Loucy (cell line): ENCODE data around the gene CAPN7.

Experiments
- H2AFZ ChIP-seq: fragments of 200-600 bp; sonication (generic); 2 replicates; pipeline ENCODE4 v1.6.0; 2016; ENCODE audit warnings: antibody characterized with exemption, mild to moderate bottlenecking, low read length, moderate library complexity
- H3F3A ChIP-seq: fragments of 200-600 bp; 2 replicates; pipeline ENCODE4 v1.6.0; 2016; ENCODE audit warnings: antibody characterized with exemption, low read depth, mild to moderate bottlenecking
- H3K27me3 ChIP-seq: fragments of 200-600 bp; sonication (generic); 2 replicates; pipeline ENCODE4 v1.6.1; 2014; ENCODE audit warnings: low read length, mild to moderate bottlenecking; ENCODE audit not compliant: insufficient read depth, poor library complexity, severe bottlenecking
- H3K36me3 ChIP-seq: fragments of 200-600 bp; sonication (generic); 2 replicates; pipeline ENCODE4 v1.6.1; 2016; ENCODE audit warnings: low read length; ENCODE audit not compliant: insufficient read depth
- H3K4me1 ChIP-seq: fragments of 200-600 bp; sonication (generic); 2 replicates; pipeline ENCODE4 v1.5.1; 2014; ENCODE audit warnings: low read length, mild to moderate bottlenecking; ENCODE audit not compliant: insufficient read depth, poor library complexity, severe bottlenecking
- H3K4me2 ChIP-seq: fragments of 200-600 bp; sonication (generic); 2 replicates; pipeline ENCODE4 v1.6.0; 2014; ENCODE audit warnings: antibody characterized with exemption, low read length, low read depth, mild to moderate bottlenecking; ENCODE audit not compliant: poor library complexity, severe bottlenecking
- H3K4me3 ChIP-seq: fragments of 200-600 bp; sonication (generic); 2 replicates; pipeline ENCODE4 v1.5.1; 2014; ENCODE audit warnings: low read length, mild to moderate bottlenecking, mixed read lengths; ENCODE audit not compliant: poor library complexity, severe bottlenecking
- H3K79me2 ChIP-seq: fragments of 200-600 bp; sonication (generic); 2 replicates; pipeline ENCODE4 v1.6.1; 2014; ENCODE audit warnings: low read length; ENCODE audit not compliant: insufficient read depth
- H3K9ac ChIP-seq: fragments of 200-600 bp; sonication (generic); 2 replicates; pipeline ENCODE4 v1.6.0; 2014; ENCODE audit warnings: mild to moderate bottlenecking, low read depth, low read length, moderate library complexity; ENCODE audit not compliant: poor library complexity, severe bottlenecking
- H3K9me2 ChIP-seq: fragments of 200-600 bp; sonication (generic); replicated peaks from 2 replicates; pipeline ENCODE4 v1.6.1; 2016; ENCODE audit warnings: low read depth, low read length, mixed read lengths
- H3K9me3 ChIP-seq: fragments of 200-600 bp; sonication (generic); 2 replicates; pipeline ENCODE4 v1.6.1; 2014; ENCODE audit warnings: mild to moderate bottlenecking, antibody characterized with exemption, low read length, low read depth; ENCODE audit not compliant: insufficient read depth
- H4K20me1 ChIP-seq: fragments of 200-600 bp; sonication (generic); 2 replicates; pipeline ENCODE4 v1.6.0; 2014; ENCODE audit warnings: antibody characterized with exemption, low read length, mild to moderate bottlenecking; ENCODE audit not compliant: insufficient read depth, poor library complexity, severe bottlenecking
- CTCF ChIP-seq: fragments of 200-600 bp; sonication (generic); conservative IDR thresholded peaks from 2 replicates; pipeline ENCODE4 v1.5.1; 2014; ENCODE audit warnings: mild to moderate bottlenecking, antibody characterized with exemption, low read length
- EZH2phosphoT487 ChIP-seq: fragments of 200-600 bp; IDR thresholded peaks from 2 replicates; pipeline ENCODE4 v1.6.1; 2018; ENCODE audit warnings: antibody characterized with exemption, mild to moderate bottlenecking, moderate library complexity, borderline replicate concordance

CAPN7 gene

DNA sequence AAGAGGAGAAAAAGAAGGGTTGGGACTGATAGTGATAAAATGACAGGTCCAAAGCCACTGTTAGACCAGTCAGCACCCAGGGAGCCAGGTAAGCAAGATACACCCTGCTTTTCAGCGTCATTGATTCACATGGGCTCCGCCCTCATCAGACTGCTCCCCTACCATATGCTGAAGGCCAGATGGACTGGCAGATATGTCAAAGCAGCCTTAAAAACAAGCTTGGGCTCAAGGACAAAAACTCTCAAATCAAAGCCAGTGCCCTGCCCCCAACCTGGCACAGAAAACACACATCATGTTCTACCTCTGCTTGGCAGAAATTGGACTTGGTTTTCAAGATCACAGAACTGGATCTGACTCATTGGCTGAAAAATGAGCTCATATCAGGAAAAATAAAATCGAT lies 93.0 kb downstream of the CAPN7 start:
- Histone ChIP-seq H3K4me3 (no peak overlapping the region), H3K9me3 (no peaks in the 10 kb centered on the region), H3K4me2 (no peak overlapping the region), H3K27me3 (no peaks in the 10 kb centered on the region), H3K36me3 (peaks cover 26% of the 10 kb centered on the region; the same call in 1 of the 2 replicates), H4K20me1 (no peaks in the 10 kb centered on the region), H3K4me1 (peaks cover 60% of the 10 kb centered on the region), H3K9ac (no peak overlapping the region), H3F3A (0 out of 2 replicates have a peak, but pooled peaks cover 3% of the 10 kb centered on the region), H3K79me2 (peaks cover 34% of the 10 kb centered on the region; the same call in 1 of the 2 replicates), H3K9me2 (no peaks in the 10 kb centered on the region), H2AFZ (no peak overlapping the region)
- TF ChIP-seq CTCF (no peak), EZH2phosphoT487 (no peak)

DNA sequence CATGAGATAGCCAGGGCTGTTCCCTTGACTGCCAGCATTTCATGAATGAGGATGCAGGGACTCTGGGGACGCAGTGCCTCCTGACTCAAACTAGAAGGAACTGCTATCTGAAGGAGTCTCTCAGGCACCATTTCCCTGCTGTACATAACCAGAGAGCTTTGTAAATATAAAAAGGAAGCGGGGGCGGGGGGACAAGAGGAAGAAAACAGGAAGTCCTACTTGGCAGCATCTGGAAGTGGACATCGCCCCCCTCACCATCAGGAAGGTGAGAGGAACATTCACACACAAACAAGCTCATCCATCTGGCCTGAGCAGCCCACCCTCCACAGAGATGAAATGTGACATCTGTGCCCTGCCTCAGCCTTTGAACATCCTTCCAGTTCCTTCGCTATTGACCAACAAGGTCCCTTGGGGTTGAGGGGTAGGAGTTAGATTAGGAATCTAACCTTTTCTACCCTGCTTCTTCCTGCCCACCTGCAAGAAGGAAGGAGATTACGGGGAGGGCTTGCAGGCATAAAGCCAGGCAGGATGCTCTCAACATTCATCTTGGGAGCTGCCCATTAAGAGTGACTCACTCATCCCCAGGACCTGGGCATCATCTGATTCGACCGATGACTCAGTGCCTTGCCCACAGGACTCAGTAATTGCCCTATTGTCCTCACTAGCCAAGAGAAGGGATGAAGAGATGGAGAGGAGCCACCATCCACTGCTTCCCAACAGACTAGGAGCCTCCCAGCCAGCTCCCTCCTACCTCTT lies 94.5 kb downstream of the CAPN7 start:
- H3F3A ChIP-seq = no peaks in the 10 kb centered on the region
- no peak overlapping the region for H3K9ac ChIP-seq
- H3K9me3 ChIP-seq = no peaks in the 10 kb centered on the region
- H3K4me2 ChIP-seq = peak overlapping the region; percentile 15
- peaks cover 60% of the 10 kb centered on the region for H3K4me1 ChIP-seq
- TF ChIP-seq EZH2phosphoT487 (no peak), CTCF (no peak)
- H4K20me1 ChIP-seq = no peaks in the 10 kb centered on the region
- H2AFZ ChIP-seq = no peak overlapping the region
- H3K4me3 ChIP-seq = no peak overlapping the region
- H3K9me2 ChIP-seq = no peaks in the 10 kb centered on the region
- peaks cover 27% of the 10 kb centered on the region; the same call in 1 of the 2 replicates for H3K36me3 ChIP-seq
- H3K79me2 ChIP-seq = peaks cover 38% of the 10 kb centered on the region
- no peaks in the 10 kb centered on the region for H3K27me3 ChIP-seq

DNA sequence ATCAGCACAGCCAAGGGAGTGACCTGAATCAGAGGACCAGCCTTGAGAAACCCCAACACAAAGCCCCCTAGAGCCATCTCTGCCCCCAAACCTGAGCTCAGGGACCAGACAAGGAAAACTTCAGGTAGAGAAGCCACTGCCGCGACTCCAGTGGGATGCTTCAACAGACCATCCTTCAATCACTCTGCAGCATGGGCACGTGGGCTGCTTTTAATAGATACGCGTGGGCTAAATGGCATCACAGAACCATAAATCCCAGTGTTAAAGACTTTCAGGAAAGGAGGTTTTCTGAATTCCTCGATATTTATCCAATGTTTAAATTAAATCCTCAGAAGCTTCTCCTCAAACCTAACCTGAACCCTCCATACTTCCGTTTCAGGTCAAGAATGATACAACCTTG lies 95.7 kb downstream of the CAPN7 start:
- no peak for TF ChIP-seq EZH2phosphoT487
- TF ChIP-seq CTCF = no peak
- no peaks in the 10 kb centered on the region for H3K9me3 ChIP-seq

More for the DNA sequence above, 95.7 kb downstream of the CAPN7 start:
- H3F3A ChIP-seq = no peaks in the 10 kb centered on the region
- peaks cover 35% of the 10 kb centered on the region for H3K79me2 ChIP-seq
- H3K9ac ChIP-seq = no peak overlapping the region
- peaks cover 27% of the 10 kb centered on the region; the same call in 1 of the 2 replicates for H3K36me3 ChIP-seq
- peaks cover 55% of the 10 kb centered on the region for H3K4me1 ChIP-seq
- no peaks in the 10 kb centered on the region for H4K20me1 ChIP-seq
- no peaks in the 10 kb centered on the region for H3K9me2 ChIP-seq
- no peaks in the 10 kb centered on the region for H3K27me3 ChIP-seq
- H3K4me3 ChIP-seq = no peak overlapping the region
- no peak overlapping the region for H3K4me2 ChIP-seq
- no peak overlapping the region for H2AFZ ChIP-seq
